Natural killer cell (primary cell): ENCODE measurements around the gene PON3. TPM values are rescaled to one million over a fixed set of nuclear protein-coding genes. Genes with fewer than 3 reads are reported as not detected.

Source experiments
- ATAC-seq, 3 donors: fragments of 150-1000 bp in 2 of 3; fragments of 200-7000 bp in 1 of 3; cut with Tn5 transposase; 1 replicate in 1 of 3; 2 replicates in 2 of 3; pipeline ENCODE4 v1.10.0; 2021; ENCODE audit warnings: mild to moderate bottlenecking in 2 of 3, moderate library complexity in 2 of 3
- DNase-seq, 2 donors: peaks; one replicate each; pipeline versions ENCODE4 v3.0.0 to v3.0.0-alpha.2; 2013 to 2021; ENCODE audit warnings: mixed read lengths in 1 of 2
- H3K27ac ChIP-seq: one replicate; pipeline ENCODE4 v1.5.1; 2013; ENCODE audit warnings: mild to moderate bottlenecking, low read length
- H3K27me3 ChIP-seq: one replicate; pipeline ENCODE4 v1.6.1; 2013; ENCODE audit warnings: low read length; ENCODE audit not compliant: control insufficient read depth, insufficient read depth
- H3K36me3 ChIP-seq: one replicate; pipeline ENCODE4 v1.6.1; 2013; ENCODE audit warnings: low read length; ENCODE audit not compliant: control insufficient read depth, insufficient read depth
- H3K4me1 ChIP-seq: one replicate; pipeline ENCODE4 v1.6.1; 2013; ENCODE audit warnings: low read length; ENCODE audit not compliant: control insufficient read depth, insufficient read depth
- H3K4me3 ChIP-seq: one replicate; pipeline ENCODE4 v1.5.1; 2013; ENCODE audit warnings: low read length
- H3K9me3 ChIP-seq: one replicate; pipeline ENCODE4 v1.6.1; 2013; ENCODE audit warnings: low read length; ENCODE audit not compliant: control insufficient read depth, insufficient read depth
- H3K27ac Mint-ChIP-seq, 2 donors: one replicate each; pipeline ENCODE4 v1.8.0; 2022; ENCODE audit warnings: mild to moderate bottlenecking in 2 of 2, mixed read lengths in 2 of 2, moderate library complexity in 1 of 2
- H3K27me3 Mint-ChIP-seq, 2 donors: one replicate each; pipeline ENCODE4 v1.8.0; 2022; ENCODE audit warnings: low read depth in 2 of 2, mixed read lengths in 2 of 2
- H3K36me3 Mint-ChIP-seq: one replicate; pipeline ENCODE4 v1.8.0; 2022; ENCODE audit warnings: mixed read lengths
- H3K4me1 Mint-ChIP-seq, 2 donors: one replicate each; pipeline ENCODE4 v1.8.0; 2022; ENCODE audit warnings: mixed read lengths in 2 of 2
- H3K4me3 Mint-ChIP-seq: one replicate; pipeline ENCODE4 v1.8.0; 2022; ENCODE audit warnings: mild to moderate bottlenecking, moderate library complexity, mixed read lengths
- H3K9me3 Mint-ChIP-seq, 2 donors: one replicate each; pipeline ENCODE4 v1.8.0; 2022; ENCODE audit warnings: mixed read lengths in 2 of 2
- WGBS: methylation state at CpG from one replicate; pipeline ENCODE4 v1.1.7; 2013; ENCODE audit warnings: missing lambda C conversion rate; ENCODE audit not compliant: insufficient coverage; 5-methylcytosine and 5-hydroxymethylcytosine counted together
- intact Hi-C: fragments of 100-400 bp; cut with micrococcal nuclease; formaldehyde crosslinking; loops from one replicate; pipeline ENCODE4 v1.14.2; 2022
- total RNA-seq, 4 donors: library from RNA; stranded (reverse); fragments of 120-200 nt in 1 of 4; gene quantifications; one replicate each; pipeline versions ENCODE4 v1.2.3 to v1.2.4, GENCODE V29; 2013 to 2022
- TF ChIP-seq, protein P1 (sequence below): fragments of 200-600 bp; IDR thresholded peaks from one replicate; pipeline ENCODE4 v1.8.0; 2022; ENCODE audit warnings: antibody characterized with exemption

Gene PON3
- total RNA-seq, 3 donors from 2014 or later (not counting 1 experiment from before 2014, with no cell fraction given), result not detected

GRCh38 chr7:95434557-95435421 is 38.6 kb upstream of the PON3 start, which contains the start of gene PON2:
TSS of gene PON2 (minus strand) at chr7:95435028. CDS start at chr7:95434951, 77 bp downstream.
- Histone ChIP-seq H3K4me1 (peaks cover 10% of the 10 kb centered on the region), H3K9me3 (no peaks in the 10 kb centered on the region), H3K27ac (peak within 1 kb of the TSS; percentile 82), H3K27me3 (no peaks in the 10 kb centered on the region), H3K4me3 (peak within 1 kb of the TSS; percentile 66), H3K36me3 (no peaks in the 10 kb centered on the region)
- ATAC-seq (peak; percentile 93 to 95 (median 94)), DNase-seq (peak; percentile 61 to 64)
- Mint-ChIP-seq H3K9me3 (no peaks in the 10 kb centered on the region), H3K4me1 (peaks cover 24 to 26% of the 10 kb centered on the region in 2 donors), H3K36me3 (no peaks in the 10 kb centered on the region), H3K27me3 (peaks cover 0 to 2% of the 10 kb centered on the region in 2 donors), H3K4me3 (peak within 1 kb of the TSS; percentile 97), H3K27ac (peak within 1 kb of the TSS; percentile 89 to 97)
- TF ChIP-seq, protein P1, sequence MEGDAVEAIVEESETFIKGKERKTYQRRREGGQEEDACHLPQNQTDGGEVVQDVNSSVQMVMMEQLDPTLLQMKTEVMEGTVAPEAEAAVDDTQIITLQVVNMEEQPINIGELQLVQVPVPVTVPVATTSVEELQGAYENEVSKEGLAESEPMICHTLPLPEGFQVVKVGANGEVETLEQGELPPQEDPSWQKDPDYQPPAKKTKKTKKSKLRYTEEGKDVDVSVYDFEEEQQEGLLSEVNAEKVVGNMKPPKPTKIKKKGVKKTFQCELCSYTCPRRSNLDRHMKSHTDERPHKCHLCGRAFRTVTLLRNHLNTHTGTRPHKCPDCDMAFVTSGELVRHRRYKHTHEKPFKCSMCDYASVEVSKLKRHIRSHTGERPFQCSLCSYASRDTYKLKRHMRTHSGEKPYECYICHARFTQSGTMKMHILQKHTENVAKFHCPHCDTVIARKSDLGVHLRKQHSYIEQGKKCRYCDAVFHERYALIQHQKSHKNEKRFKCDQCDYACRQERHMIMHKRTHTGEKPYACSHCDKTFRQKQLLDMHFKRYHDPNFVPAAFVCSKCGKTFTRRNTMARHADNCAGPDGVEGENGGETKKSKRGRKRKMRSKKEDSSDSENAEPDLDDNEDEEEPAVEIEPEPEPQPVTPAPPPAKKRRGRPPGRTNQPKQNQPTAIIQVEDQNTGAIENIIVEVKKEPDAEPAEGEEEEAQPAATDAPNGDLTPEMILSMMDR, result no peak
- WGBS, result under 1% methylated on average over 55 of the region's 58 CpGs
- intact Hi-C loops, result no loop called here

- intact Hi-C loops, result no loop called here
- no peak for ATAC-seq
- peak overlapping the region; percentile 66 for H3K4me3 ChIP-seq
- Mint-ChIP-seq H3K4me3 (peak overlapping the region; percentile 90), H3K36me3 (no peaks in the 10 kb centered on the region), H3K9me3 (no peaks in the 10 kb centered on the region), H3K4me1 (peaks cover 24 to 26% of the 10 kb centered on the region in 2 donors), H3K27ac (peak overlapping the region; percentile 89 to 97), H3K27me3 (no peaks in the 10 kb centered on the region)
- 69% methylated on average over 4 of the region's 6 CpGs for WGBS
- no peaks in the 10 kb centered on the region for H3K27me3 ChIP-seq
- H3K36me3 ChIP-seq, result no peaks in the 10 kb centered on the region
- no peaks in the 10 kb centered on the region for H3K9me3 ChIP-seq
- TF ChIP-seq, protein P1, result no peak
- H3K27ac ChIP-seq, result peak overlapping the region; percentile 82
- peaks cover 10% of the 10 kb centered on the region for H3K4me1 ChIP-seq
- DNase-seq, result no peak
Observed at GRCh38 chr7:95433952-95434556, 37.9 kb upstream of the PON3 start.

DNA sequence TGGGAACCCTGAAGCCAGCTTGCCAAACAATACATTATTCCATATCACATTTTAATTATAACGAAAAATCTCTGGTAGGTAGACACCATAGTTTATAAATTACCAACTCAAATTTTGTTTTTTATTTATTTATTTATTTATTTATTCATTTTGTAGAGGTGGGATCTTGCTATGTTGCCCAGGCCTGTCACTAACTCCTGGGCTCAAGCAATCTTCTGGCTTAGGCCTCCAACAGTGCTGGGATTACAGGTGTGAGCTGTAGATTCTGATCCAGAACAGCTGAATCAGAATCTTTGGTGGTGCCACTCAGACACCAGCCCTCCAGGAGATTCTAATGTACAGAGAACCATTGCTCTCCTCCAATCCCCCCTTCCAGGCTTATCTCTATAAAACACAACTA is 37.0 kb upstream of the PON3 start:
- peaks cover 24 to 26% of the 10 kb centered on the region in 2 donors for H3K4me1 Mint-ChIP-seq
- no CpG with 5 or more reads among the region's 1 CpG for WGBS
- Histone ChIP-seq H3K27me3 (no peaks in the 10 kb centered on the region), H3K36me3 (no peaks in the 10 kb centered on the region), H3K4me1 (peaks cover 10% of the 10 kb centered on the region), H3K9me3 (no peaks in the 10 kb centered on the region), H3K27ac (no peak overlapping the region), H3K4me3 (no peak overlapping the region)
- H3K9me3 Mint-ChIP-seq, result no peaks in the 10 kb centered on the region
- H3K27me3 Mint-ChIP-seq, result no peaks in the 10 kb centered on the region
- peak overlapping the region; percentile 90 for H3K4me3 Mint-ChIP-seq
- intact Hi-C loops, result no loop called here
- TF ChIP-seq, protein P1, result no peak
- no peaks in the 10 kb centered on the region for H3K36me3 Mint-ChIP-seq
- ATAC-seq (no peak), DNase-seq (no peak)
- no peak overlapping the region for H3K27ac Mint-ChIP-seq
